ENCODE results near the gene COX10.

Gene COX10

GRCh38 chr17:14046978-14047377 lies 22.3 kb upstream of the COX10 start:
- H3K9me3 ChIP-seq (ENCODE audit: low read depth, low read length), result no peaks in the 10 kb centered on the region
- no peak overlapping the region for H3K4me3 ChIP-seq
- DNase-seq (ENCODE audit: low read depth, low spot score), result no peak
- peaks cover 3% of the 10 kb centered on the region; the same call in 1 of the 2 replicates for H3K36me3 ChIP-seq (ENCODE audit: insufficient read depth, low read length)
- no peak overlapping the region for H3K9ac ChIP-seq (ENCODE audit: insufficient read length)
- no peak overlapping the region for H3K27ac ChIP-seq
- TF ChIP-seq FOXP2 (optimal IDR thresholded peaks at IDR 0.05; ENCODE audit: control extremely low read depth, extremely low read length, insufficient read depth), result no peak
- TF ChIP-seq EZH2 (IDR thresholded peaks at IDR 0.05), result no peak
- no peak for TF ChIP-seq POLR2AphosphoS5 (IDR thresholded peaks at IDR 0.05; ENCODE audit: borderline replicate concordance, low read depth, low read length)

- DNase-seq (ENCODE audit: low read depth, low spot score), result no peak
- H3K36me3 ChIP-seq (ENCODE audit: insufficient read depth, low read length), result peaks cover 3% of the 10 kb centered on the region; the same call in 1 of the 2 replicates
- no peak overlapping the region for H3K27ac ChIP-seq
- H3K9me3 ChIP-seq (ENCODE audit: low read depth, low read length), result no peaks in the 10 kb centered on the region
- no peak for TF ChIP-seq FOXP2 (optimal IDR thresholded peaks at IDR 0.05; ENCODE audit: control extremely low read depth, extremely low read length, insufficient read depth)
- no peak for TF ChIP-seq POLR2AphosphoS5 (IDR thresholded peaks at IDR 0.05; ENCODE audit: borderline replicate concordance, low read depth, low read length)
- no peak for TF ChIP-seq EZH2 (IDR thresholded peaks at IDR 0.05)
- no peak overlapping the region for H3K4me3 ChIP-seq
- no peak overlapping the region for H3K9ac ChIP-seq (ENCODE audit: insufficient read length)
Measured at GRCh38 chr17:14047591-14047990, 21.7 kb upstream of the COX10 start.

- Histone ChIP-seq H3K27ac (no peak overlapping the region), H3K4me3 (no peak overlapping the region), H3K9me3 (ENCODE audit: low read depth, low read length) (no peaks in the 10 kb centered on the region), H3K9ac (ENCODE audit: insufficient read length) (no peak overlapping the region), H3K36me3 (ENCODE audit: insufficient read depth, low read length) (peaks cover 3% of the 10 kb centered on the region; the same call in 1 of the 2 replicates)
- TF ChIP-seq EZH2 (IDR thresholded peaks at IDR 0.05), result no peak
- TF ChIP-seq FOXP2 (optimal IDR thresholded peaks at IDR 0.05; ENCODE audit: control extremely low read depth, extremely low read length, insufficient read depth), result no peak
- no peak for TF ChIP-seq POLR2AphosphoS5 (IDR thresholded peaks at IDR 0.05; ENCODE audit: borderline replicate concordance, low read depth, low read length)
- DNase-seq (ENCODE audit: low read depth, low spot score), result no peak
Measured at GRCh38 chr17:14048169-14048568, 21.1 kb upstream of the COX10 start.

- Histone ChIP-seq H3K9ac (ENCODE audit: insufficient read length) (no peak overlapping the region), H3K4me3 (no peak overlapping the region), H3K9me3 (ENCODE audit: low read depth, low read length) (no peaks in the 10 kb centered on the region), H3K27ac (no peak overlapping the region), H3K36me3 (ENCODE audit: insufficient read depth, low read length) (peaks cover 3% of the 10 kb centered on the region; the same call in 1 of the 2 replicates)
- DNase-seq (ENCODE audit: low read depth, low spot score), result no peak
- no peak for TF ChIP-seq EZH2 (IDR thresholded peaks at IDR 0.05)
- TF ChIP-seq POLR2AphosphoS5 (IDR thresholded peaks at IDR 0.05; ENCODE audit: borderline replicate concordance, low read depth, low read length), result no peak
- TF ChIP-seq FOXP2 (optimal IDR thresholded peaks at IDR 0.05; ENCODE audit: control extremely low read depth, extremely low read length, insufficient read depth), result no peak
Measured at GRCh38 chr17:14050616-14051015, 18.7 kb upstream of the COX10 start.

- peaks cover 3% of the 10 kb centered on the region; the same call in 1 of the 2 replicates for H3K36me3 ChIP-seq (ENCODE audit: insufficient read depth, low read length)
- no peaks in the 10 kb centered on the region for H3K9me3 ChIP-seq (ENCODE audit: low read depth, low read length)
- no peak overlapping the region for H3K27ac ChIP-seq
- H3K9ac ChIP-seq (ENCODE audit: insufficient read length), result no peak overlapping the region
- TF ChIP-seq FOXP2 (optimal IDR thresholded peaks at IDR 0.05; ENCODE audit: control extremely low read depth, extremely low read length, insufficient read depth), result no peak
- TF ChIP-seq EZH2 (IDR thresholded peaks at IDR 0.05), result no peak
- TF ChIP-seq POLR2AphosphoS5 (IDR thresholded peaks at IDR 0.05; ENCODE audit: borderline replicate concordance, low read depth, low read length), result no peak
- H3K4me3 ChIP-seq, result no peak overlapping the region
- DNase-seq (ENCODE audit: low read depth, low spot score), result no peak
Measured at GRCh38 chr17:14051692-14052091, 17.6 kb upstream of the COX10 start.

- no peak overlapping the region for H3K9ac ChIP-seq (ENCODE audit: insufficient read length)
- H3K4me3 ChIP-seq, result no peak overlapping the region
- DNase-seq (ENCODE audit: low read depth, low spot score), result no peak
- H3K9me3 ChIP-seq (ENCODE audit: low read depth, low read length), result no peaks in the 10 kb centered on the region
- H3K27ac ChIP-seq, result no peak overlapping the region
- H3K36me3 ChIP-seq (ENCODE audit: insufficient read depth, low read length), result peaks cover 3% of the 10 kb centered on the region; the same call in 1 of the 2 replicates
- no peak for TF ChIP-seq FOXP2 (optimal IDR thresholded peaks at IDR 0.05; ENCODE audit: control extremely low read depth, extremely low read length, insufficient read depth)
- no peak for TF ChIP-seq POLR2AphosphoS5 (IDR thresholded peaks at IDR 0.05; ENCODE audit: borderline replicate concordance, low read depth, low read length)
- no peak for TF ChIP-seq EZH2 (IDR thresholded peaks at IDR 0.05)
Measured at GRCh38 chr17:14052886-14053615, 16.3 kb upstream of the COX10 start.

GRCh38 chr17:14057591-14057990 lies 11.7 kb upstream of the COX10 start:
- TF ChIP-seq POLR2AphosphoS5 (IDR thresholded peaks at IDR 0.05; ENCODE audit: borderline replicate concordance, low read depth, low read length) (no peak), FOXP2 (optimal IDR thresholded peaks at IDR 0.05; ENCODE audit: control extremely low read depth, extremely low read length, insufficient read depth) (no peak), EZH2 (IDR thresholded peaks at IDR 0.05) (no peak)
- H3K9me3 ChIP-seq (ENCODE audit: low read depth, low read length), result no peaks in the 10 kb centered on the region
- H3K9ac ChIP-seq (ENCODE audit: insufficient read length), result no peak overlapping the region
- no peak overlapping the region for H3K4me3 ChIP-seq
- DNase-seq (ENCODE audit: low read depth, low spot score), result no peak
- peaks cover 8% of the 10 kb centered on the region; the same call in 1 of the 2 replicates for H3K36me3 ChIP-seq (ENCODE audit: insufficient read depth, low read length)
- no peak overlapping the region for H3K27ac ChIP-seq

- peaks cover 8% of the 10 kb centered on the region; the same call in 1 of the 2 replicates for H3K36me3 ChIP-seq (ENCODE audit: insufficient read depth, low read length)
- DNase-seq (ENCODE audit: low read depth, low spot score), result no peak
- H3K4me3 ChIP-seq, result no peak overlapping the region
- H3K9me3 ChIP-seq (ENCODE audit: low read depth, low read length), result no peaks in the 10 kb centered on the region
- no peak overlapping the region for H3K27ac ChIP-seq
- TF ChIP-seq EZH2 (IDR thresholded peaks at IDR 0.05) (no peak), POLR2AphosphoS5 (IDR thresholded peaks at IDR 0.05; ENCODE audit: borderline replicate concordance, low read depth, low read length) (no peak), FOXP2 (optimal IDR thresholded peaks at IDR 0.05; ENCODE audit: control extremely low read depth, extremely low read length, insufficient read depth) (no peak)
- no peak overlapping the region for H3K9ac ChIP-seq (ENCODE audit: insufficient read length)
Measured at GRCh38 chr17:14058051-14058450, 11.3 kb upstream of the COX10 start.

All from SK-N-MC (cell line).